ENCODE measurements around the gene LBX1. TPM values are rescaled to one million over a fixed set of nuclear protein-coding genes. Genes with fewer than 3 reads are reported as not detected.
"Not testable (repeated sequence)": the region's sequence is repeated elsewhere in the genome, so short reads cannot be mapped to it uniquely, and the experiment has no call there.

The LBX1 gene
- total and polyA plus RNA-seq, 2 donors, result 0.11 TPM; not detected in 1

DNA sequence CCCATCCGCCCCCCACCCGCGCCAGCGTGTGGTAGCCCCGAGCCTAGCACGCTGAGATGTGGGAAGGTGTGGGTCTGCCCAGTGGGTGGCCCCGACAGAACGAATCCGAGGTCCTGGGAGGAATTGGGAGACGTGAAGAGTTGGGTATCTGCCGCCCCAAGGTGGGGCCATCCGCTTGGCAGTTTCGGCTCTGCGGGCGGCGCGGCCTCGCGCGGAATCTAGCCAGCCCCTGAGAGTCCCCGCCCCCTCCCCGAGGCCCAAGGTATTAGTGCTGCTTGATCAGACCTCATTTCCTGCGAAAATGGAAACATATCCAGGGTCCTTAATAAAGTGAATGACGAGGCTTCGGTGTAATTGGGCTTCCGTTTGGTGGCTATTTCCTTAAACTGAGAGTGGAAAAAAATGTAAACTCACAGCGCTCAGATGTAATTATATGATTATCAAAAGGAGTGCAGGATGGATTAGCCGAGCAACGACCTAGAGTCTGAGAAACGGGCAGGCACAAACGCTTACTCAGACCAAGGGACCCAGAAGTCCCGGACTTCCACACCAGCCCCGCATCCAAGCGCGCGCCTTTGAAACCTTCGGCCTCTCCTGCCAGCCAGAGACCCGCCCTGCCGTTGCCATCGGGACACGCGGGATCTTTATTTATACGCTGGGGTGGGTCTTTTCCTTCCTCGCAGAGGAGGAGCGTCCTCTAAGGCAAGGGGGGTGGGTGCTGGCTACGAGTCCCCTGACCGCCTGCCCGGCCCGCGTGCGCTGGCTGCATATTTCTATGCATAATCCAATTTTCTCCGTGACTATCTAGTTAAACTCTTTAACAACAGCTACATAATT, 12.8 kb downstream of the LBX1 start:
- H3K4me3 ChIP-seq (ENCODE audit: low read length in 2 of 2), result no peak overlapping the region
- no peak overlapping the region for H3K27ac ChIP-seq (ENCODE audit: low read depth in 1 of 2, low read length in 1 of 2)
- peaks cover 86 to 100% of the 10 kb centered on the region in 2 donors for H3K27me3 ChIP-seq (ENCODE audit: control insufficient read depth in 2 of 2, insufficient read depth in 1 of 2, low read length in 1 of 2)
- peaks cover 1 to 8% of the 10 kb centered on the region in 2 donors for H3K9me3 ChIP-seq (ENCODE audit: control insufficient read depth in 2 of 2, insufficient read depth in 1 of 2, low read length in 1 of 2)
- peaks cover 0 to 7% of the 10 kb centered on the region in 2 donors for H3K4me1 ChIP-seq (ENCODE audit: control insufficient read depth in 2 of 2, insufficient read depth in 2 of 2, low read length in 2 of 2)
- 7% methylated on average over 52 of the region's 52 CpGs for WGBS
- H3K36me3 ChIP-seq (ENCODE audit: control insufficient read depth in 2 of 2, insufficient read depth in 2 of 2, low read length in 1 of 2), result no peaks in the 10 kb centered on the region
- no peak for DNase-seq (ENCODE audit: low read depth in 6 of 9, low spot score in 9 of 9)

DNA sequence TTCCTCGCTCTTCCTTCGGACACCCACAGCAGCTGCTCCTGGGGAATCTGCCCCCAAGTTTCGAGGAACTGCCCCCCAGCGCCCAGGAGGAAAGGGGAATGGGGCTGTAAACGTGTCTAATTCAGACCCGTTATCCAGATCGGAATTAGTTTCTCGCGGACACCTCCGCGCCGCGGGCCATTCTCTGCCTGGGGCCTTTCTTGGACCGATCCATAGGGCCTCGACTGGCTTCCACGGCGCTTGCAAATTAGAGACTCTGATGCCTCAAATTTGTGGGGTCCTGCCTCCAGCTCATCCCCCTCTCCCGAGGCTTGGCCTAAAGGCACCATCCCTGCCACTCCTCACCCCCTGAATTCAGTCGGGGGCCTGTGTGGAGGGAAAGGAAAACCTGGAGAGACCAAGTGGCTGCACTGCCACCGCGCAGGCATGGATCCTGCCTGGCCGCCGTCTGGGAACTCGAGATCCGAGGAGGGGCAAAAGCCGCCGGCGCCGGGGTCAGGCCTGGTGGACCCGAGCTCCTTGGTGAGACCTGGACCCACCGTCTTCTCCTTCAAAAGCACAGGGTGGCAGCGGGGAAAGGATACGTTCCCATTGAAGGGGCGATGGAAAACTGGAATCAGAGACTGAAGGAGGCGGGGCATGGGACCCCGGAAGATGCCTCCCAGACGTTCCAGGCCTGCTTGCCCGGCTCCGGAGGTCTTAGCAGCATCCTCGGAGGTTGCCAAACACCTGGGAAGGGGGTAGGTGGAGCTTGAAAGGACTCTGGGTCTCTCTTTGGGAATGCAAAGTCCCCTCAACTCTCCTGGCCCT, 13.7 kb downstream of the LBX1 start:
- no peak for DNase-seq (ENCODE audit: low read depth in 6 of 9, low spot score in 9 of 9)
- Histone ChIP-seq H3K36me3 (ENCODE audit: control insufficient read depth in 2 of 2, insufficient read depth in 2 of 2, low read length in 1 of 2) (no peaks in the 10 kb centered on the region), H3K4me1 (ENCODE audit: control insufficient read depth in 2 of 2, insufficient read depth in 2 of 2, low read length in 2 of 2) (peaks cover 0 to 7% of the 10 kb centered on the region in 2 donors), H3K9me3 (ENCODE audit: control insufficient read depth in 2 of 2, insufficient read depth in 1 of 2, low read length in 1 of 2) (peaks cover 1 to 8% of the 10 kb centered on the region in 2 donors), H3K27ac (ENCODE audit: low read depth in 1 of 2, low read length in 1 of 2) (no peak overlapping the region), H3K27me3 (ENCODE audit: control insufficient read depth in 2 of 2, insufficient read depth in 1 of 2, low read length in 1 of 2) (peaks cover 78 to 98% of the 10 kb centered on the region in 2 donors), H3K4me3 (ENCODE audit: low read length in 2 of 2) (no peak overlapping the region)
- 10% methylated on average over 40 of the region's 40 CpGs for WGBS

DNA sequence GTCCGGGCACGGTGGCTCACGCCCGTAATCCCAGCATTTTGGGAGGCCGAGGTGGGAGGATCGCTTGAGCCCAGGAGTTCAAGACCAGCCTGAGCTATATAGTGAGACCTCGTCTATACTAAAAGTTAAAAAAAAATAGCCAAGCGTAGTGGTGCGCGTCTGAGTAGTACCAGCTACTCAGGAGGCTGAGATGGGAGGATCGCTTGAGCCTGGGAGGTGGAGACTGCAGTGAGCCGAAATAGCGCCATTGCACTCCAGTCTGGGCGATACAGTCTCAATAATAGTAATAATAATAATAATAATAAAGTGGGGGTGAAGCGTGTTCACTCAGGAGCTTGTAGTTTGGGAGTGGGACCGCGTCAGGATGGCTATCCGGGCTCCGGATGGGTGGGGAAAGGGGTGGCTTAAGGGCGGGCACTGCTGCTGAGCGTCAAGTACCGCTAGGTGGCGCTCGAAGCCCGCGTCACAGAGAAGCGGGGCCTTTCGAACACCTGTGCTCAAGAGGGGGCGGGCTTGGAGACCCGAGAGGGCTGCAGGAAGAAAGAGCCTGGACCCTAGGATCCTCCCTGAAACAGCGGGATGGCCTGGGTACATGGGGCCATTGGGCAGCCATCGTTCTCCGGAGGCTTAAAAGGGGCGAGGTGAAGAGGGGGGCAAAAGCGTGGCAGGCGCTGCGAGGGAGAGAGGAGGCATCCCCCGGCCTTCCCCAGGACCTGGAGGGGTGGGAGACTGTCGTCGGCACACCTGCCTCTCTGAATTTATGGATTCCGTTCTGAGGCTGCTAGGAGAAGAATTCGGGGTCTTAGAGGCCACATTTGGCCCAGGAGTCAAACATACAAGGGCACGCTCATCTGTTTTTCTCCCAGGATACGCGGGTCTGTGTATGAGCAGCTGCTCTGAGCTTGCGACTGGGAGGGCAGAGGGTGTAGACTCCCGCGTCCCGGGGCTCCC, 14.5 kb downstream of the LBX1 start:
- peak; percentile 23 to 82 (median 67) for DNase-seq (ENCODE audit: low read depth in 6 of 9, low spot score in 9 of 9)
- Histone ChIP-seq H3K9me3 (ENCODE audit: control insufficient read depth in 2 of 2, insufficient read depth in 1 of 2, low read length in 1 of 2) (peaks cover 1 to 8% of the 10 kb centered on the region in 2 donors), H3K27ac (ENCODE audit: low read depth in 1 of 2, low read length in 1 of 2) (no peak overlapping the region), H3K4me3 (ENCODE audit: low read length in 2 of 2) (no peak overlapping the region), H3K27me3 (ENCODE audit: control insufficient read depth in 2 of 2, insufficient read depth in 1 of 2, low read length in 1 of 2) (peaks cover 69 to 93% of the 10 kb centered on the region in 2 donors), H3K4me1 (ENCODE audit: control insufficient read depth in 2 of 2, insufficient read depth in 2 of 2, low read length in 2 of 2) (peaks cover 0 to 7% of the 10 kb centered on the region in 2 donors), H3K36me3 (ENCODE audit: control insufficient read depth in 2 of 2, insufficient read depth in 2 of 2, low read length in 1 of 2) (no peaks in the 10 kb centered on the region)
- 14% methylated on average over 49 of the region's 49 CpGs for WGBS

DNA sequence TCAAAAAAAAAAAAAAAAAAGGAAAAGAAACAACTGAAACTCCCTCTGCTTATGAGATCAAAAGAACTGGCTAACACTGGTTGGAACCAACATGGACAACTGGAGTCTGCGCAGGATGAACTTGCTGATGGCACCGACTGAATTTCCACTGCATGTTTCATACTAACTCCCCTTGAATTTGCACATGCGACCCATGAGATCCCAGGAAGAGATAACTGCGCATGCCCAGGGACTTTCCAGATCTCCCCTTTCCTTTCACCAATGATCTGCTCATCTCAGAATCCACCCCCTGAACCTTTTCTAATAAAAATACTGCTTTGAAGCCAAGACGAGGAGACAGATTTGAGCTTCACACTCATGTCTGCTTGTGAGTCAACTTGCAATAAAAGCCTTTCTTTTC, 20.7 kb downstream of the LBX1 start:
- H3K36me3 ChIP-seq (ENCODE audit: control insufficient read depth in 2 of 2, insufficient read depth in 2 of 2, low read length in 1 of 2), result no peaks in the 10 kb centered on the region

DNA sequence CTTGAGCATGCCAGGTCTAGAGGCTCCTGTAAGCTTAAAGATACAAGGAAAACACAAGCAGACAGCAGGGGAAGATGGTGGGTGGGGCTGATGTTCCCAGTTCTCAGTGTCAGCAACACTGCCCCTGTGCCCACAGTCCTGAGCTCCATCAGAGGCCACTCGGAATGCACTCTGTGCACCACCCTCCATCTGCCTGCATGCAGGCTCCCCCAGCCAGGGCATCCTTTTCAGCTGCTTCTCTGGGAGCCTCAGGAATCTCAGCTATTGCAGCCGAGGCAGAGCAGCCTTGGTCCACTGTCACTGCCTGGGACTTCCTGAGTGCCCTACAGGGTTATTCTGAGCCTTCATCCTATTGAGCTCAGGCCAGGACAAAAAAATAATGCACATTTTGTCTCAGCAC, 22.2 kb downstream of the LBX1 start:
- H3K4me3 ChIP-seq (ENCODE audit: low read length in 2 of 2), result no peak overlapping the region
- H3K36me3 ChIP-seq (ENCODE audit: control insufficient read depth in 2 of 2, insufficient read depth in 2 of 2, low read length in 1 of 2), result no peaks in the 10 kb centered on the region
- no peaks in the 10 kb centered on the region for H3K4me1 ChIP-seq (ENCODE audit: control insufficient read depth in 2 of 2, insufficient read depth in 2 of 2, low read length in 2 of 2)
- WGBS, result 62% methylated on average over 2 of the region's 2 CpGs
- no peaks in the 10 kb centered on the region for H3K9me3 ChIP-seq (ENCODE audit: control insufficient read depth in 2 of 2, insufficient read depth in 1 of 2, low read length in 1 of 2)
- H3K27ac ChIP-seq (ENCODE audit: low read depth in 1 of 2, low read length in 1 of 2), result no peak overlapping the region
- peaks cover 2 to 41% of the 10 kb centered on the region in 2 donors for H3K27me3 ChIP-seq (ENCODE audit: control insufficient read depth in 2 of 2, insufficient read depth in 1 of 2, low read length in 1 of 2)
- DNase-seq (ENCODE audit: low read depth in 6 of 9, low spot score in 9 of 9), result no peak

More for the DNA sequence above, 20.7 kb downstream of the LBX1 start:
- H3K9me3 ChIP-seq (ENCODE audit: control insufficient read depth in 2 of 2, insufficient read depth in 1 of 2, low read length in 1 of 2), result no peaks in the 10 kb centered on the region
- H3K27me3 ChIP-seq (ENCODE audit: control insufficient read depth in 2 of 2, insufficient read depth in 1 of 2, low read length in 1 of 2), result peaks cover 11 to 56% of the 10 kb centered on the region in 2 donors
- no peak for DNase-seq (ENCODE audit: low read depth in 6 of 9, low spot score in 9 of 9)
- H3K4me3 ChIP-seq (ENCODE audit: low read length in 2 of 2), result no peak overlapping the region
- 81% methylated on average over 5 of the region's 5 CpGs for WGBS
- no peaks in the 10 kb centered on the region for H3K4me1 ChIP-seq (ENCODE audit: control insufficient read depth in 2 of 2, insufficient read depth in 2 of 2, low read length in 2 of 2)
- H3K27ac ChIP-seq (ENCODE audit: low read depth in 1 of 2, low read length in 1 of 2), result no peak overlapping the region

DNA sequence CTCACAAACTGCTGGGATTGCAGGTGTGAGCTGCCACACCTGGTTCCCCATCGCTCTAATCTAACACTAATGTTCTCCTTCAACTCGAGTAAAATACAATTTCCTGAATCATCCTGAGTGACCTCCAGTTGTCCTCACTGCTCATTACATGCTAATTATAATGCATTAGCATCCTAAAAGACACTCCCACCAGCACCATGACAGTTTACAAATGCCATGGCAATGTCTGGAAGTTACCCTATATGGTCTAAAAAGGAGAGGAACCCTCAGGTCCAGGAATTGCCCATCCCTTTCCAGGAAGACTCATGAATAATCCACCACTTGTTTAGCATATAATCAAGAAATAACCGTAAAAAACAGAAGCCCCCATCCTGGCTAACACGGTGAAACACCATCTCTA, 26.6 kb downstream of the LBX1 start:
- not testable (repeated sequence) for DNase-seq (ENCODE audit: low read depth in 6 of 9, low spot score in 9 of 9); H3K27ac ChIP-seq (ENCODE audit: low read depth in 1 of 2, low read length in 1 of 2); H3K36me3 ChIP-seq (ENCODE audit: control insufficient read depth in 2 of 2, insufficient read depth in 2 of 2, low read length in 1 of 2); H3K4me1 ChIP-seq (ENCODE audit: control insufficient read depth in 2 of 2, insufficient read depth in 2 of 2, low read length in 2 of 2); H3K9me3 ChIP-seq (ENCODE audit: control insufficient read depth in 2 of 2, insufficient read depth in 1 of 2, low read length in 1 of 2); H3K4me3 ChIP-seq (ENCODE audit: low read length in 2 of 2)
- WGBS, result 80% methylated on average over 4 of the region's 4 CpGs
- H3K27me3 ChIP-seq (ENCODE audit: control insufficient read depth in 2 of 2, insufficient read depth in 1 of 2, low read length in 1 of 2), result peaks cover 0 to 21% of the 10 kb centered on the region in 2 donors

DNA sequence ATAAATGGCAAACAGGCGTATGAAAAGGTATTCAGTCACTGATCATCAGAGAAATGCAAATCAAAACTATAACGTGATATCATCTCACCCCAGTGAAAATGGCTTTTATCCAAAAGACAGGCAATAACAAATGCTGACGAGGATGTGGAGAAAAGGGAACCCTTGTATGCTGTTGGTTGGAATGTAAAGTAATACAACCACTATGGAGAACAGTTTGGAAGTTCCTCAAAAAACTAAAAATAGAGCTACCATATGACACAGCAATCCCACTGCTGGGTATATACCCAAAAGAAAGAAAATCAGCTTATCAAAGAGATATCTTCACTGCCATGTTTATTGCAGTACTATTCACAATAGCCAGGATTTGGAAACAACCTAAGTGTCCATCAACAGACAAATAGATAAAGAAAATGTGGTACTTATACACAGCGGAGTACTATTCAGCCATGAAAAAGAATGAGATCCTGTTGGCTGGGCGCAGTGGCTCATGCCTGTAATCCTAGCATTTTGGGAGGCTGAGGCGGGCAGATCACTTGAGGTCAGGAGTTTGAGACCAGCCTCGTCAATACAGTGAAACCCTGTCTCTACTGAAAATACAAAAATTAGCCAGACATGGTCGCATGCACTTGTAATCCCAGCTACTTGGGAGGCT, 30.8 kb downstream of the LBX1 start:
- not testable (repeated sequence) for H3K4me3 ChIP-seq (ENCODE audit: low read length in 2 of 2); H3K9me3 ChIP-seq (ENCODE audit: control insufficient read depth in 2 of 2, insufficient read depth in 1 of 2, low read length in 1 of 2); H3K36me3 ChIP-seq (ENCODE audit: control insufficient read depth in 2 of 2, insufficient read depth in 2 of 2, low read length in 1 of 2); H3K27ac ChIP-seq (ENCODE audit: low read depth in 1 of 2, low read length in 1 of 2); DNase-seq (ENCODE audit: low read depth in 6 of 9, low spot score in 9 of 9); H3K4me1 ChIP-seq (ENCODE audit: control insufficient read depth in 2 of 2, insufficient read depth in 2 of 2, low read length in 2 of 2)
- H3K27me3 ChIP-seq (ENCODE audit: control insufficient read depth in 2 of 2, insufficient read depth in 1 of 2, low read length in 1 of 2), result peaks cover 0 to 24% of the 10 kb centered on the region in 2 donors
- WGBS, result 83% methylated on average over 8 of the region's 8 CpGs

DNA sequence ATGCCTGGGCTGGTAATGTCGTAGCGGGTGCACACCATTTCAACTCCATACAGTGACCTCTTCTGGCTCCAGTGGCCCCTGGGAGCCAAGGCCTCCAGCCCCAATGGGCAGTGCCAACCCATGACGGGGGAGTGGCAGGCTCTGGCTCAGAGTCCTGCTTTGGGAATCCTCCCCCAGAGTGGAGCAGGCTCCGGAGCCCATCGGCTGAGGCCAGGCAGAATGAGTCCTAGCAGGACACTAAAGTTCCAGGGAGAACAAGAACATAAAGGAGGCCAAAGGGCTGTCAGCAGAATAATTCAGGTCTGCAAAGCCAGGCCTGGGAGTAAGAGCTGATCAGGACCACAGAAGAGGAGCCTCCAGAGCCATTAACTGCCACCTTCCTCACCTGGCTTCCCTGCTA, 33.3 kb downstream of the LBX1 start:
- Histone ChIP-seq H3K27ac (ENCODE audit: low read depth in 1 of 2, low read length in 1 of 2) (no peak overlapping the region), H3K4me1 (ENCODE audit: control insufficient read depth in 2 of 2, insufficient read depth in 2 of 2, low read length in 2 of 2) (peaks cover 0 to under 1% of the 10 kb centered on the region in 2 donors), H3K27me3 (ENCODE audit: control insufficient read depth in 2 of 2, insufficient read depth in 1 of 2, low read length in 1 of 2) (peaks cover 0 to 23% of the 10 kb centered on the region in 2 donors), H3K4me3 (ENCODE audit: low read length in 2 of 2) (no peak overlapping the region), H3K36me3 (ENCODE audit: control insufficient read depth in 2 of 2, insufficient read depth in 2 of 2, low read length in 1 of 2) (no peaks in the 10 kb centered on the region), H3K9me3 (ENCODE audit: control insufficient read depth in 2 of 2, insufficient read depth in 1 of 2, low read length in 1 of 2) (no peaks in the 10 kb centered on the region)
- DNase-seq (ENCODE audit: low read depth in 6 of 9, low spot score in 9 of 9), result no peak
- 93% methylated on average over 5 of the region's 5 CpGs for WGBS

Data from thymus (tissue), 11 donors.